Body of pancreas (tissue), 4 donors: ENCODE data around the gene BBS10.

Source experiments
- POLR2A ChIP-seq, 3 donors: fragments of 450-650 bp; IDR thresholded peaks; one replicate each; pipeline ENCODE4 v1.6.1; 2016; ENCODE audit warnings: antibody characterized with exemption in 3 of 3, mild to moderate bottlenecking in 2 of 3
- TF ChIP-seq, protein P1 (sequence below), 7 experiments: fragments of 450-650 bp in 4 of 7; fragments of 200-600 bp in 3 of 7; sonication (generic) in 3 of 7; IDR thresholded peaks; one replicate each; pipeline ENCODE4 v1.5.1; 2016 to 2019; ENCODE audit warnings: antibody characterized with exemption in 7 of 7

- TF ChIP-seq, protein P1, sequence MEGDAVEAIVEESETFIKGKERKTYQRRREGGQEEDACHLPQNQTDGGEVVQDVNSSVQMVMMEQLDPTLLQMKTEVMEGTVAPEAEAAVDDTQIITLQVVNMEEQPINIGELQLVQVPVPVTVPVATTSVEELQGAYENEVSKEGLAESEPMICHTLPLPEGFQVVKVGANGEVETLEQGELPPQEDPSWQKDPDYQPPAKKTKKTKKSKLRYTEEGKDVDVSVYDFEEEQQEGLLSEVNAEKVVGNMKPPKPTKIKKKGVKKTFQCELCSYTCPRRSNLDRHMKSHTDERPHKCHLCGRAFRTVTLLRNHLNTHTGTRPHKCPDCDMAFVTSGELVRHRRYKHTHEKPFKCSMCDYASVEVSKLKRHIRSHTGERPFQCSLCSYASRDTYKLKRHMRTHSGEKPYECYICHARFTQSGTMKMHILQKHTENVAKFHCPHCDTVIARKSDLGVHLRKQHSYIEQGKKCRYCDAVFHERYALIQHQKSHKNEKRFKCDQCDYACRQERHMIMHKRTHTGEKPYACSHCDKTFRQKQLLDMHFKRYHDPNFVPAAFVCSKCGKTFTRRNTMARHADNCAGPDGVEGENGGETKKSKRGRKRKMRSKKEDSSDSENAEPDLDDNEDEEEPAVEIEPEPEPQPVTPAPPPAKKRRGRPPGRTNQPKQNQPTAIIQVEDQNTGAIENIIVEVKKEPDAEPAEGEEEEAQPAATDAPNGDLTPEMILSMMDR (IDR thresholded peaks at IDR 0.05): no peak
- TF ChIP-seq POLR2A (IDR thresholded peaks at IDR 0.05): no peak
These were observed 35.9 kb downstream of the BBS10 start for GRCh38 chr12:76312315-76312714.
